Measurements from ENCODE around the gene SERINC2. TPM values are rescaled to one million over a fixed set of nuclear protein-coding genes. Genes with fewer than 3 reads are reported as not detected.

SERINC2 gene
- total and polyA plus RNA-seq, 9 of the 15 experiments (the other 6 are each of a cell fraction or from before 2014, with no cell fraction given), result 0.07 to 1.2 (median 0.70) TPM; not detected in 2

- TF ChIP-seq RFX5 (IDR thresholded peaks at IDR 0.05; ENCODE audit: low read depth, low read length) (no peak), REST (IDR thresholded peaks at IDR 0.05; ENCODE audit: borderline replicate concordance) (peak; percentile 94), REST (CRISPR knock-in tag; IDR thresholded peaks at IDR 0.05; ENCODE audit: low read depth) (peak; percentile 46; the same call in 1 of the 2 replicates), FOXO4 (CRISPR knock-in tag; IDR thresholded peaks at IDR 0.05) (no peak), SOX6 (IDR thresholded peaks at IDR 0.05) (0 out of 2 replicates have a peak, but pooled peaks have one; percentile 26), AFF4 (CRISPR knock-in tag; IDR thresholded peaks at IDR 0.05) (no peak), CTCF (IDR thresholded peaks at IDR 0.05 in 2 of 3, conservative IDR thresholded peaks at IDR 0.05 in 1 of 3; ENCODE audit: insufficient read depth in 2 of 3, low read depth in 1 of 3, low read length in 3 of 3) (peak; percentile 92 to 99 (median 99)), KAT8 (IDR thresholded peaks at IDR 0.05; ENCODE audit: low read depth) (no peak), FOXK2 (conservative IDR thresholded peaks at IDR 0.05 in 1 of 2, IDR thresholded peaks at IDR 0.05 in 1 of 2; ENCODE audit: low read depth in 2 of 2) (peak; percentile 61 to 67), NFYB (IDR thresholded peaks at IDR 0.05; ENCODE audit: extremely low read depth, insufficient read length) (no peak)
Measured at GRCh38 chr1:31422505-31423319, 9.7 kb downstream of the SERINC2 start (continued).

Measured in K562 (cell line).